A673 (cell line): Measurements from ENCODE around the gene BEX3. TPM values are rescaled to one million over a fixed set of nuclear protein-coding genes. Genes with fewer than 3 reads are reported as not detected.

Source experiments
- BruUV-seq: library from RNA; stranded (reverse); fragments of 400-500 nt; replicated peaks from 2 replicates; lab custom pipeline; 2021; lab: Mats Ljungman, UMichigan
- CTCF ChIA-PET: fragments of 300-600 bp; sonication (Branson Sonifier 250); formaldehyde crosslinking; loops from one replicate; lab custom pipeline; 2022; ENCODE audit warnings: antibody characterized with exemption; lab: Charles Lee
- POLR2A ChIA-PET: fragments of 300-600 bp; sonication (Branson Sonifier 250); formaldehyde crosslinking; loops from one replicate; lab custom pipeline; 2022; ENCODE audit warnings: antibody characterized with exemption; ENCODE audit not compliant: low non-redundant PET; lab: Charles Lee
- DNase-seq: peaks from one replicate; pipeline ENCODE4 v3.0.0-alpha.2; 2015; ENCODE audit warnings: low spot score
- H3K27ac ChIP-seq: fragments of 200-600 bp; sonication (generic); 2 replicates; pipeline ENCODE4 v1.5.1; 2016; ENCODE audit warnings: mixed run types, low read depth, mild to moderate bottlenecking, mixed read lengths, antibody characterized with exemption, low read length; ENCODE audit not compliant: poor library complexity, severe bottlenecking
- H3K27me3 ChIP-seq: fragments of 200-600 bp; sonication (generic); replicated peaks from 2 replicates; pipeline ENCODE4 v1.6.1; 2017; ENCODE audit warnings: mixed run types, low read depth, mild to moderate bottlenecking, mixed read lengths, antibody characterized with exemption, low read length; ENCODE audit not compliant: insufficient read depth, poor library complexity
- H3K36me3 ChIP-seq: fragments of 200-600 bp; sonication (generic); 2 replicates; pipeline ENCODE4 v1.6.1; 2016; ENCODE audit warnings: mixed run types, mild to moderate bottlenecking, mixed read lengths, antibody characterized with exemption, low read length; ENCODE audit not compliant: insufficient read depth, poor library complexity, severe bottlenecking
- H3K4me1 ChIP-seq: fragments of 200-600 bp; sonication (generic); 2 replicates; pipeline ENCODE4 v1.6.1; 2017; ENCODE audit warnings: mixed run types, mild to moderate bottlenecking, mixed read lengths, antibody characterized with exemption, low read length; ENCODE audit not compliant: insufficient read depth, poor library complexity, severe bottlenecking
- H3K4me3 ChIP-seq: fragments of 200-600 bp; sonication (generic); 2 replicates; pipeline ENCODE4 v1.5.1; 2016; ENCODE audit warnings: low read depth, mixed run types, mild to moderate bottlenecking, mixed read lengths, low read length; ENCODE audit not compliant: poor library complexity, severe bottlenecking
- H3K9me3 ChIP-seq: fragments of 200-600 bp; sonication (generic); 2 replicates; pipeline ENCODE4 v1.6.1; 2016; ENCODE audit warnings: mixed run types, low read depth, mild to moderate bottlenecking, mixed read lengths, antibody characterized with exemption, low read length; ENCODE audit not compliant: poor library complexity, severe bottlenecking
- CTCF ChIP-seq: fragments of 300-800, 200-600 bp; sonication (generic); conservative IDR thresholded peaks from 2 replicates; pipeline ENCODE4 v1.5.1; 2017; ENCODE audit warnings: low read depth, mild to moderate bottlenecking, antibody characterized with exemption, low read length, moderate library complexity, mixed read lengths
- EZH2 ChIP-seq: fragments of 200-600 bp; sonication (generic); IDR thresholded peaks from 2 replicates; pipeline ENCODE4 v1.6.1; 2017; ENCODE audit warnings: borderline replicate concordance, low read depth, mild to moderate bottlenecking, mixed read lengths, antibody characterized with exemption, low read length; ENCODE audit not compliant: poor library complexity, severe bottlenecking
- intact Hi-C: fragments of 100-400 bp; cut with micrococcal nuclease; formaldehyde crosslinking; loops from one replicate; pipeline ENCODE4 v1.10.0; 2022; ENCODE audit not compliant: unreplicated experiment
- total RNA-seq: library from RNA; stranded (reverse); gene quantifications from 2 replicates; pipeline ENCODE4 v1.2.3, GENCODE V29; 2021

Gene BEX3
- total RNA-seq, 1 experiment from 2014 or later = 254 TPM

DNA sequence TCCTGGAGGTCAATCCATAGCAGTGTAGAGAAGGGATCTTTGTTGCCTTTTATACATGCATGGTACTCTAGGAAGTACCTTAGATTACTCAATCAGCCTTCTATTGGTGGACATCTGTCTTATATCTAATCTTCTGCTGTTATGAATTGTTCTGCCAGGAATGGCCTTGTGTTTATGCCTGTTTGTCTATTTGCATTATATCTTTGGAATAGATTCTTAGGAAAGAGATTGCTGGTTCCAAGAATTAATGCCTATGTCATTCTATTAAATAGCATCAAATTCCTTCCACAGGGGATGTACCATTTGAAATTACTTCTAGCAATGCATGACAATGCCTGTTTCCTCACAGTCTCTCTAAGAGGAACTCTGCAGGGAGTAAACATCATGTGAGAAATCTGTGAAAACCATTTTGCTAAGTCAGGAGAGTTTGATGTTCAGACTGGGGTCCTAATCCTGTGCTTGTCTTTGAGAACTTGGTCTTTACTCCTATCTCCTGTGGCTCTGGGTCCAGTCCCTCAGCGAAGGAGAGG lies 42.5 kb downstream of the BEX3 start:
- TF ChIP-seq CTCF (no peak), EZH2 (no peak)
- no peaks in the 10 kb centered on the region for H3K4me1 ChIP-seq
- no peak for DNase-seq
- no peak overlapping the region for H3K27ac ChIP-seq
- H3K27me3 ChIP-seq = no peaks in the 10 kb centered on the region
- CTCF ChIA-PET = no interaction called here
- H3K36me3 ChIP-seq = no peaks in the 10 kb centered on the region
- no TSS peak for BruUV-seq
- intact Hi-C loops = no loop called here
- H3K9me3 ChIP-seq = no peaks in the 10 kb centered on the region
- no peak overlapping the region for H3K4me3 ChIP-seq
- POLR2A ChIA-PET = no interaction called here

GRCh38 chrX:103423955-103424638 lies 47.8 kb downstream of the BEX3 start:
- Histone ChIP-seq H3K27me3 (no peaks in the 10 kb centered on the region), H3K9me3 (no peaks in the 10 kb centered on the region), H3K4me1 (no peaks in the 10 kb centered on the region), H3K4me3 (no peak overlapping the region), H3K27ac (no peak overlapping the region), H3K36me3 (no peaks in the 10 kb centered on the region)
- CTCF ChIA-PET = no interaction called here
- TF ChIP-seq CTCF (no peak), EZH2 (no peak)
- POLR2A ChIA-PET = interaction anchor here (0.6 kb wide), 1 partner anchor 503 kb away, joined by 3 read pairs; no protein-coding TSS in a partner anchor
- intact Hi-C loops = no loop called here
- DNase-seq = no peak
- BruUV-seq = no TSS peak

Other genes starting within 250 kb of the BEX3 start
- 65.4 and 67.7 TPM in 2 replicates for gene BEX4, start 161.4 kb upstream of the BEX3 start, total RNA-seq
- gene TCEAL8, start 121.4 kb upstream of the BEX3 start, total RNA-seq = 62.9 and 66.2 TPM in 2 replicates
- 0.26 and 0.58 TPM in 2 replicates for gene TCEAL5, start 99.8 kb upstream of the BEX3 start, total RNA-seq
- gene BEX2, start 65.5 kb upstream of the BEX3 start, total RNA-seq = 49.4 and 51.4 TPM in 2 replicates
- gene TCEAL7, start 46.3 kb upstream of the BEX3 start, total RNA-seq = not detected in 2 replicates
- gene TCEAL9, start 20.0 kb upstream of the BEX3 start, total RNA-seq = 48.6 and 49.7 TPM in 2 replicates
- gene RAB40A, start 143.0 kb downstream of the BEX3 start, total RNA-seq = not detected in 2 replicates
- 37.3 and 39.7 TPM in 2 replicates for gene TCEAL4, start 209.0 kb downstream of the BEX3 start, total RNA-seq
- 12.1 and 15.9 TPM in 2 replicates for gene TCEAL3, start 231.4 kb downstream of the BEX3 start, total RNA-seq